Measurements from ENCODE around the gene APOE.
"Not testable (repeated sequence)": the region's sequence is repeated elsewhere in the genome, so short reads cannot be mapped to it uniquely, and the experiment has no call there.

The APOE gene

GRCh38 chr19:44908836-44909261 is 3.3 kb downstream of the APOE start:
- DNase-seq (ENCODE audit: low read depth in 2 of 3, low spot score in 1 of 3): no peak

GRCh38 chr19:44909775-44910174 is 4.2 kb downstream of the APOE start:
- no peak for DNase-seq (ENCODE audit: low read depth in 2 of 3, low spot score in 1 of 3)

- DNase-seq (ENCODE audit: low read depth in 2 of 3, low spot score in 1 of 3): not testable (repeated sequence)
Measured at GRCh38 chr19:44911896-44912295, 6.3 kb downstream of the APOE start.

GRCh38 chr19:44912854-44913253 is 7.3 kb downstream of the APOE start:
- no peak for DNase-seq (ENCODE audit: low read depth in 2 of 3, low spot score in 1 of 3)

- DNase-seq (ENCODE audit: low read depth in 2 of 3, low spot score in 1 of 3): not testable (repeated sequence)
Measured at GRCh38 chr19:44913512-44914432, 8.2 kb downstream of the APOE start.

- DNase-seq (ENCODE audit: low read depth in 2 of 3, low spot score in 1 of 3): peak; percentile 66 to 75 (median 74)
Measured at GRCh38 chr19:44914433-44915206, 9.0 kb downstream of the APOE start, which contains the start of gene APOC1. TSS of gene APOC1 (plus strand) at chr19:44914608. CDS start at chr19:44914892, 284 bp downstream.

- DNase-seq (ENCODE audit: low read depth in 2 of 3, low spot score in 1 of 3): no peak
Measured at GRCh38 chr19:44924243-44924725, 18.7 kb downstream of the APOE start.

- DNase-seq (ENCODE audit: low read depth in 2 of 3, low spot score in 1 of 3): no peak
Measured at GRCh38 chr19:44925114-44925891, 19.7 kb downstream of the APOE start.

GRCh38 chr19:44926245-44927077 is 20.9 kb downstream of the APOE start:
- DNase-seq (ENCODE audit: low read depth in 2 of 3, low spot score in 1 of 3): not testable (repeated sequence)

GRCh38 chr19:44927746-44928145 is 22.1 kb downstream of the APOE start:
- no peak for DNase-seq (ENCODE audit: low read depth in 2 of 3, low spot score in 1 of 3)

GRCh38 chr19:44930088-44930487 is 24.5 kb downstream of the APOE start:
- DNase-seq (ENCODE audit: low read depth in 2 of 3, low spot score in 1 of 3): no peak

GRCh38 chr19:44931541-44931940 is 25.9 kb downstream of the APOE start:
- DNase-seq (ENCODE audit: low read depth in 2 of 3, low spot score in 1 of 3): no peak

GRCh38 chr19:44939668-44940067 is 34.1 kb downstream of the APOE start:
- DNase-seq (ENCODE audit: low read depth in 2 of 3, low spot score in 1 of 3): no peak

GRCh38 chr19:44942067-44942571 is 36.5 kb downstream of the APOE start, which contains the start of gene APOC4:
TSS of gene APOC4 (plus strand) at chr19:44942237. CDS start at chr19:44942278, 41 bp downstream.
- no peak for DNase-seq (ENCODE audit: low read depth in 2 of 3, low spot score in 1 of 3)

GRCh38 chr19:44943801-44944249 is 38.2 kb downstream of the APOE start:
- no peak for DNase-seq (ENCODE audit: low read depth in 2 of 3, low spot score in 1 of 3)

- DNase-seq (ENCODE audit: low read depth in 2 of 3, low spot score in 1 of 3): no peak
Measured at GRCh38 chr19:44947041-44947581, 41.5 kb downstream of the APOE start.

GRCh38 chr19:44948237-44948636 is 42.6 kb downstream of the APOE start:
- DNase-seq (ENCODE audit: low read depth in 2 of 3, low spot score in 1 of 3): no peak

- no peak for DNase-seq (ENCODE audit: low read depth in 2 of 3, low spot score in 1 of 3)
Measured at GRCh38 chr19:44948763-44949374, 43.3 kb downstream of the APOE start.

- no peak for DNase-seq (ENCODE audit: low read depth in 2 of 3, low spot score in 1 of 3)
Measured at GRCh38 chr19:44949550-44949949, 44.0 kb downstream of the APOE start.

Data from stimulated activated CD4-positive, alpha-beta T cell treated with anti-CD3 and anti-CD28 coated beads, Interleukin-12 subunit alpha, Interleukin-12 subunit beta, amount 100 ng/mL, for 48 hours (primary cell).